Panc1 (cell line): ENCODE results near the gene MST1. TPM values are rescaled to one million over a fixed set of nuclear protein-coding genes. Genes with fewer than 3 reads are reported as not detected.

Experiments
- ATAC-seq: fragments of 200-7000 bp; cut with Tn5 transposase; 2 replicates; pipeline ENCODE4 v1.9.1; 2020; ENCODE audit warnings: mild to moderate bottlenecking, moderate library complexity
- BruUV-seq: library from RNA; stranded (reverse); fragments of 400-500 nt; replicated peaks from 2 replicates; lab custom pipeline; 2021; lab: Mats Ljungman, UMichigan
- CTCF ChIA-PET: fragments of 300-600 bp; sonication (Branson Sonifier 250); formaldehyde crosslinking; loops from one replicate; lab custom pipeline; 2022; ENCODE audit warnings: antibody characterized with exemption; lab: Charles Lee
- POLR2A ChIA-PET: fragments of 300-600 bp; sonication (Branson Sonifier 250); formaldehyde crosslinking; loops from one replicate; lab custom pipeline; 2022; ENCODE audit warnings: antibody characterized with exemption; lab: Charles Lee
- DNase-seq: peaks from one replicate; pipeline ENCODE4 v3.0.0-alpha.2; 2010; ENCODE audit warnings: low read depth, low spot score
- H3K27ac ChIP-seq: 2 replicates; pipeline ENCODE4 v1.5.1; 2011; ENCODE audit warnings: mild to moderate bottlenecking, low read length, inconsistent platforms
- H3K27me3 ChIP-seq: fragments of 200-500 bp; sonication (Bioruptor generic); 2 replicates; pipeline ENCODE4 v1.6.0; 2014; ENCODE audit warnings: low read length, inconsistent platforms; ENCODE audit not compliant: control insufficient read depth, insufficient read depth
- H3K36me3 ChIP-seq: fragments of 200-500 bp; sonication (Bioruptor generic); 2 replicates; pipeline ENCODE4 v1.5.1; 2014; ENCODE audit warnings: inconsistent platforms, mild to moderate bottlenecking, low read length, moderate library complexity; ENCODE audit not compliant: control insufficient read depth, insufficient read depth
- H3K4me1 ChIP-seq: 2 replicates; pipeline ENCODE4 v1.5.1; 2011; ENCODE audit warnings: inconsistent platforms, mild to moderate bottlenecking, low read length, moderate library complexity; ENCODE audit not compliant: control insufficient read depth, insufficient read depth
- H3K4me3 ChIP-seq, 2 experiments: 2 replicates each; pipeline ENCODE4 v1.5.1; 2011 to 2012; ENCODE audit warnings: low read depth in 2 of 2, low read length in 2 of 2, mild to moderate bottlenecking in 2 of 2, inconsistent platforms in 1 of 2, moderate library complexity in 1 of 2
- H3K9me3 ChIP-seq: fragments of 200-500 bp; sonication (Bioruptor generic); 2 replicates; pipeline ENCODE4 v1.5.1; 2014; ENCODE audit warnings: low read depth, mild to moderate bottlenecking, inconsistent platforms, low read length, moderate library complexity; ENCODE audit not compliant: control insufficient read depth, insufficient read depth
- POLR2AphosphoS5 ChIP-seq: IDR thresholded peaks from 2 replicates; pipeline ENCODE4 v1.6.1; 2012; ENCODE audit warnings: mild to moderate bottlenecking, low read depth, low read length, moderate library complexity
- REST ChIP-seq, 2 experiments: IDR thresholded peaks; 2 replicates each; pipeline ENCODE4 v1.6.1; 2011 to 2012; ENCODE audit warnings: low read depth in 2 of 2, control low read depth in 1 of 2, low read length in 1 of 2, mild to moderate bottlenecking in 1 of 2, moderate library complexity in 1 of 2; ENCODE audit not compliant: insufficient read depth in 1 of 2
- SIN3A ChIP-seq: IDR thresholded peaks from 2 replicates; pipeline ENCODE4 v1.6.1; 2012; ENCODE audit warnings: low read depth, mild to moderate bottlenecking, low read length, moderate library complexity, borderline replicate concordance; ENCODE audit not compliant: insufficient read depth
- TCF7L2 ChIP-seq: IDR thresholded peaks from 2 replicates; pipeline ENCODE4 v1.6.1; 2011; ENCODE audit warnings: mild to moderate bottlenecking, low read depth, low read length, inconsistent platforms
- in situ Hi-C: cut with HindIII; loops from 2 replicates; pipeline ENCODE4 v1.10.0; 2016; ENCODE audit warnings: low sequenced_read_pairs, low pct_unique_long_range_greater_than_20kb
- intact Hi-C: fragments of 100-400 bp; cut with micrococcal nuclease; formaldehyde crosslinking; loops from one replicate; pipeline ENCODE4 v1.10.0; 2022; ENCODE audit not compliant: unreplicated experiment
- total RNA-seq: library from RNA; stranded (reverse); gene quantifications from one replicate; pipeline ENCODE4 v1.2.1, GENCODE V29; 2021; ENCODE audit not compliant: unreplicated experiment
- TF ChIP-seq, protein P1 (sequence below): fragments of 450-650 bp; IDR thresholded peaks from 2 replicates; pipeline ENCODE4 v1.5.1; 2017; ENCODE audit warnings: mild to moderate bottlenecking

The MST1 gene
- total RNA-seq, 1 experiment from 2014 or later = 14.0 TPM

DNA sequence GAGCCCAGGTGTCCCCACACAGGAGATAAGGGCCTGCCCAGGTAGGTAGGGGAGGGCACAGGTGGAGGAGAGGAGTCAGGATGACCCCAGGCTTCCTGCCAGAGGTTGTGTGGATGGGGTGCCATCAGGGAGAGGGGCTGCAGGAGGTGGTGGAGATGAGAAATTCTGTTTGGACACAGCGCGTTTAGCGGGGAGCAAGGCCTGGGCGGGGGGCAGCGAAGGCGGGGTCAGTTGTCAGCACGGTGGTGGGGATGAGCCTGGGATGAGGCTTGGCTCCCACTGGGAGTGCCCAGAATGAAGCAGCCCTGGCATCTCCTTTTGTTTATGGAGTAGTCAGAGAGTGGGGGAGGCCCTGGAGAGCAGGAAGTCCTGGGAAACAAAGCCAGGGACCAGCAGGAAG lies 14.7 kb upstream of the MST1 start:
- DNase-seq (no peak), ATAC-seq (no peak)
- intact Hi-C loops (no loop called here), in situ Hi-C loops (no loop called here)
- Histone ChIP-seq H3K27ac (no peak overlapping the region), H3K27me3 (no peaks in the 10 kb centered on the region), H3K4me1 (no peaks in the 10 kb centered on the region), H3K36me3 (no peaks in the 10 kb centered on the region), H3K9me3 (no peaks in the 10 kb centered on the region), H3K4me3 (no peak overlapping the region)
- ChIA-PET POLR2A (no interaction called here), CTCF (no interaction called here)
- no TSS peak for BruUV-seq
- no peak for TF ChIP-seq REST (IDR thresholded peaks at IDR 0.05; ENCODE audit: insufficient read depth in 1 of 2, low read depth in 2 of 2, low read length in 1 of 2)
- no peak for TF ChIP-seq POLR2AphosphoS5
- no peak for TF ChIP-seq TCF7L2
- TF ChIP-seq, protein P1, sequence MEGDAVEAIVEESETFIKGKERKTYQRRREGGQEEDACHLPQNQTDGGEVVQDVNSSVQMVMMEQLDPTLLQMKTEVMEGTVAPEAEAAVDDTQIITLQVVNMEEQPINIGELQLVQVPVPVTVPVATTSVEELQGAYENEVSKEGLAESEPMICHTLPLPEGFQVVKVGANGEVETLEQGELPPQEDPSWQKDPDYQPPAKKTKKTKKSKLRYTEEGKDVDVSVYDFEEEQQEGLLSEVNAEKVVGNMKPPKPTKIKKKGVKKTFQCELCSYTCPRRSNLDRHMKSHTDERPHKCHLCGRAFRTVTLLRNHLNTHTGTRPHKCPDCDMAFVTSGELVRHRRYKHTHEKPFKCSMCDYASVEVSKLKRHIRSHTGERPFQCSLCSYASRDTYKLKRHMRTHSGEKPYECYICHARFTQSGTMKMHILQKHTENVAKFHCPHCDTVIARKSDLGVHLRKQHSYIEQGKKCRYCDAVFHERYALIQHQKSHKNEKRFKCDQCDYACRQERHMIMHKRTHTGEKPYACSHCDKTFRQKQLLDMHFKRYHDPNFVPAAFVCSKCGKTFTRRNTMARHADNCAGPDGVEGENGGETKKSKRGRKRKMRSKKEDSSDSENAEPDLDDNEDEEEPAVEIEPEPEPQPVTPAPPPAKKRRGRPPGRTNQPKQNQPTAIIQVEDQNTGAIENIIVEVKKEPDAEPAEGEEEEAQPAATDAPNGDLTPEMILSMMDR = no peak
- TF ChIP-seq SIN3A = no peak

DNA sequence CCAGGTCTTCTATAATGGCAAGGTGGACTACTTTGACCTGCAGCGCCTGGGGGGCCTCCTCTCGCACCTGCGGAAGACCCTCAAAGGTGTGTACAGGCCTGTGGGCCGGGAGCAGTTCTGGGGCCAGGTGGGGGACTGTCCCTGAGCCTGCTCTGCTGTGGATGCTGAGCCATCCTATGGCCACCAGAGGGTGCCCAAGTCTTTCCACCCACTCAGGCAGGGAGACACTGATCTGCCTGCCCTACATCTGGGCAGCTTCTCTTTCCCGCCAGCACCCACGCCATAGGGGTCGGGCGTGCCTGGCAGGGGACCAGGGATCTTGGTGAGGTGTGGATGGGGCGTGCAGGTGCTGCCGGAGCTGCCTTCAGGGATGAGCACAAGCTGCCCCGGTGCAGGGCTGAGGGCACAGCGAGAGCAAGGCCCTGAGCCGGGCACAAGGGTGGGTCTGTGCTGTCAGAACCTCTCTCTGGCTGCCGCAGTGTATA lies 14.2 kb upstream of the MST1 start:
- Histone ChIP-seq H3K27ac (no peak overlapping the region), H3K4me1 (no peaks in the 10 kb centered on the region), H3K4me3 (no peak overlapping the region), H3K27me3 (no peaks in the 10 kb centered on the region), H3K36me3 (no peaks in the 10 kb centered on the region), H3K9me3 (no peaks in the 10 kb centered on the region)
- ChIA-PET CTCF (no interaction called here), POLR2A (no interaction called here)
- intact Hi-C loops (no loop called here), in situ Hi-C loops (no loop called here)
- ATAC-seq (peak; percentile 92), DNase-seq (peak; percentile 30)
- BruUV-seq = no TSS peak
- no peak for TF ChIP-seq POLR2AphosphoS5
- TF ChIP-seq, protein P1 = peak; percentile 89
